ENCODE data around the gene C16orf90. TPM values are rescaled to one million over a fixed set of nuclear protein-coding genes. Genes with fewer than 3 reads are reported as not detected.

Gene C16orf90
- total RNA-seq, 2 donors from 2014 or later: not detected

DNA sequence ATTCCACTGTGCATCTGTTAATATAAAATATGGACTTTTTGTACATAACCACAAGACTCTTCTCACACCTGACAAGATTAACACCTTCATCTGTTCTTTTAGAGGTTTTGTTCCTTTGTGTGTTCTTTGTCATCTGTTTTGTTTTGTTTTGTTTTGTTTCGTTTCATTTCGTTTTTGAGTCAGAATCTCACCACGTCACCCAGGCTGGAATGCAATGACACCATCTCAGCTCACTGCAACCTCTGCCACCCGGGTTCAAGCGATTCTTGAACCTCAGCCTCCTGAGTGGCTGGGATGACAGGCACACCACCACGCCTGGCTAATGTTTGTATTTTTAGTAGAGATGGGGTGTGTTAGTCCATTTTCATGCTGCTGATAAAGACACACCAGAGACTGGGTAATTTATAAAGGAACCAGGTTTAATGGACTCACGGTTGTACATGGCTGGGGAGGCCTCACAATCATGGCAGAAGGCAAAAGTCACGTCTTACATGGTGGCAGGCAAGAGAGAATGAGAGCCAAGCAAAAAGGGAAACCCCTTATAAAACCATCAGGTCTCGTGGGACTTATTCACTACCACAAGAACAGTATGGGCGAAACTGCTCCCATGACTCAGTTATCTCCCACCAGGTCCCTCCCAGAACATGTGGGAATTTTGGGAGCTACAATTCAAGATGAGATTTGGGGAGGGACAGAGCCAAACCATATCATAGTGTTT lies 22.3 kb downstream of the C16orf90 start:
- ATAC-seq: no peak
- intact Hi-C loops (cut with DNase I, micrococcal nuclease): no loop called here
- no peak for DNase-seq

DNA sequence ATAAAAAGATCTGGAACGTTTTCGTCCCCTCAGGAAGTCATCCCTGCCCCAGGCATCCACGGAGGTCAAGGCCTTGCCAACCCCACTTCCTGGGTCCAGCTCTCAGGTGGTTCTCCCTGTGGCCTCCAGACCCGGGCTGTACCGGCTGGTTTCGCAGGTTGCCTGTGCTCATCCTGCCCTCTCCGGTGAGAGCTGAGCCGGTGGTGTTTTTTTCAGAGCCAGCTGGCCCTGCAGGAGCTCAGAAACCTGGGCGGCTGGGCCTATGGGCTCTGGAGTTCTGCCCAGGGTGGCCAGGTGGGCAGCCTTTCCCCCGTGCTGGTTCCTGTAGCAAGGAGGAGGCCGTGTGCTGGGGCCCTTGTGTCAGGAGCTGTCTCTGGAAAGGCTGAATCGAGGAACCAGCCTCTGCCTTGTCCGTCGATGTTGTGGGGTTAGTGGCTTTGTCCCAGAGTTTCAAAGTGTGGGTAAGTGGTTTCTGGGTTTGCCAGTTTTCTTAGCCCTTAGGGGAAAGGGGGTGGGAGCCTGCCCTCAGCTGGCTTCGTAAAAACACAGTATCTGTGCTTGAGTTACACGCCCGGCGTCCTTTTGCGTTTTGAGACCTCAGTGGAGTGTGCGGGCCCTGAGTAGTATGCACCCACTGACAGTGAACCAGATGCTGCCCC lies 23.6 kb downstream of the C16orf90 start:
- DNase-seq (no peak), ATAC-seq (no peak)
- intact Hi-C loops (cut with DNase I, micrococcal nuclease): no loop called here

GRCh38 chr16:3470723-3471122 lies 24.6 kb downstream of the C16orf90 start:
- intact Hi-C loops (cut with DNase I, micrococcal nuclease): no loop called here
- no peak for ATAC-seq

DNA sequence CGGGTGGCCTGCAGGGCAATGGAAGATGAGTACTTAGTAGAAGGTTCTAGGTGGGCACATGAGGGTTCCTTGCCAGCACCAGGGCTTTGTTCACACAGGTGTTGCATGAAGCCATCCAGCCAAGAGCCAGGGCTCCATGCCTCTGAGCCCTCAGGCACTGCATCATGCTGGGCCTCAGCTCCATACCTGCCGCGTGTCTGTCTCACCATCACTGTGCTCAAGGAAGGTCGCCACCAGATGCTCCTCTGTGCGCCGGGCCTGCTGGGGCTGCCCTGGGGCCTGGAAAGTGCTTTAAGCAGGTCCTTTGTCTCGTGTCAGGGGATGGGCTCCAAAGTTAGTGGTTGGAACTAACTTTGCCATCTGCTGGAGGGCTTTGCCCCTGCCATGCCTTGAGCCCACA lies 25.6 kb downstream of the C16orf90 start:
- no peak for DNase-seq
- ATAC-seq: no peak
- intact Hi-C loops (cut with DNase I, micrococcal nuclease): no loop called here

More at GRCh38 chr16:3470723-3471122, 24.6 kb downstream of the C16orf90 start:
- DNase-seq: no peak

GRCh38 chr16:3468501-3468900 lies 26.8 kb downstream of the C16orf90 start:
- intact Hi-C loops (cut with DNase I, micrococcal nuclease): no loop called here
- no peak for DNase-seq
- ATAC-seq: no peak

DNA sequence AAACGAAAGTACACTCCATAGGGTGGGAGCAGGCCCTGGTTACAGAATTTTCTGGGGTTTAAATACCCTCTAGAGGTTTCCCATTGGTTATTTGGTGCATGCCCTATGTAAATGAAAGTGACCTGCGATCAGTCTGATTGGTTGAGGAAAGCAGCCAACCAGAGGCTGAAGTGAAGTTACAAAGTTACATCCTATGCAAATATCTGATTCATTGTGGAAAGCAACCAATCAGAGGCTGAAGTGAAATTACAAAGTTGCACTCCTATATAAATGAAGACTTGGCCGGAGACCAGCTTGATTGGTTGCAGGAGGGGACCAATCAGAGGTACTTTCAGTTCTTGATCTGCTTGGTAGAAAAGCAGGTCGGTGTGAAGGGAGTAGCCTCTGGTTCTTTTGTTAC lies 27.4 kb downstream of the C16orf90 start:
- intact Hi-C loops (cut with DNase I, micrococcal nuclease): no loop called here
- ATAC-seq (peak; percentile 36), DNase-seq (no peak)

- intact Hi-C loops (cut with DNase I, micrococcal nuclease): no loop called here
- ATAC-seq: no peak
- no peak for DNase-seq
Observed at GRCh38 chr16:3467182-3467581, 28.1 kb downstream of the C16orf90 start.

DNA sequence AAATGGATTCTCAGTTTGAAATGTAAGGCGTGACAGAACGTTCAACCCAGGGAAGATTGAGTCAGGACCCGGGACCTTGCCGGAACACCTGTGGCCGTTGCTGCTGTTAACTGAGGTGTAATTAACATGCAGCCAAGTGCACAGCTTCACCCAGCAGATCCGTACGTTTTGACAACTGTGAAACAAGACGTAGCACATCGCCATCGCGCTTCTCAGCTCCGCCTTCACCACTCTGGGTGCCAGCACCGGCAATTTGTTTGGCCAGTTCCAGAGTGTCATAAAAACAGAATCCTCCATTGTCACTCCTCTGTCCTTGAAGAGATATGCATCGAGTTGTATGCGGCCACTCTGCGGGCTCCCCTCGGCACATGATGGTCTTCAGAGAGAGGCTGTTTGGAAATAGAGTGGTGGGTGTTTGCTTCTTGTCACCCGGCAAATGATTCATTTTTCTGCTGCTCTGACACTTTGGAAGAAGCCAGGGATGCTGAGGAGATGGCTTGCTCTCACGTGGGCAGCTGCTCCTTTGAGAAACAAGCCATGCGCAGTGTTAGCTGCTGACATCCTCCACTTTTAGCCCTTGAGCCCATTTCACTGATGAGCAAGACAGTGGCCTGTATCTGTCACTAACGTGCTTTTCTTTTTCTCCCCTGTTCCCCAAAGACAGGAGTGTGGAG lies 29.2 kb downstream of the C16orf90 start:
- no peak for DNase-seq
- peak; percentile 24 for ATAC-seq
- intact Hi-C loops (cut with DNase I, micrococcal nuclease): no loop called here

GRCh38 chr16:3465301-3465700 lies 30.0 kb downstream of the C16orf90 start:
- intact Hi-C loops (cut with DNase I, micrococcal nuclease): no loop called here
- no peak for DNase-seq
- ATAC-seq: no peak

DNA sequence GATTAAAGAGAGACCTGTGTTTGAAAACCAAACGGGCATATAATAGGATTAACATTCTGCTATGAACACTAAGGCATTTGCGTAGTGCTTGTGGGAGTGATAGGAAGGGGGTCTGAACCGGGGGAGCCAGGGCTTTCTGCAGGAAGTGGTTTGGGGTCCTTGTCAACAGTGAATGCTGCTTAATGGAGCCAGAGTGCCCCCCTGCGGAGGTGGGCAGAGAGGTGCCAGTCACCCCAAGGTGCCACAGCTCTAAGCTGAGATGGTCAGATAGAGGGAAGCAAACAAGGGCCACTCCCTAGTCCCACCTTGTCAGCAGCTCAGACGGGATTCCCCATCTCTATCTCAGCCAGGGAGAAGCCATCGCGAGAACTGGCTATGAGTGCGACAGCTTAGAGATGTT lies 34.1 kb downstream of the C16orf90 start:
- intact Hi-C loops (cut with DNase I, micrococcal nuclease): no loop called here
- ATAC-seq (no peak), DNase-seq (no peak)

- no peak for ATAC-seq
- intact Hi-C loops (cut with DNase I, micrococcal nuclease): no loop called here
Observed at GRCh38 chr16:3460585-3460984, 34.7 kb downstream of the C16orf90 start.

DNA sequence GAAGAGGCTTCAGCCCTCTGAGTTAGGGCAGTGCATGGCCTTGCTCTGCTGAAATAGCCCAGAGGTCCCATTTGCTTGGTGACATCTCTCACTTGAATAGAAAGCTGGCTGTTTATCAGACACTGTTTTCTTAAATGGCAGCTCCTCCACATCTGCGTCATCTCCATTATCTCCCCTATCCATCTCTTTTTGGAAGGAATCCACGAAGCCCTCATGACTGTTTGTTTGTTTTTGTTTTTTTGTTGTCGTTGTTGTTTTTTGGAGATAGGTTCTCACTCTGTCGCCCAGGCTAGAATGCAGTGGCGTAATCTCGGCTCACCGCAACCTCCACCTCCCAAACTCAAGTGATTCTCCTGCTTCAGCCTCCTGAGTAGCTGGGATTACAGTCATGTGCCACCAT lies 35.2 kb downstream of the C16orf90 start:
- intact Hi-C loops (cut with DNase I, micrococcal nuclease): no loop called here
- no peak for DNase-seq
- ATAC-seq: no peak

More at GRCh38 chr16:3460585-3460984, 34.7 kb downstream of the C16orf90 start:
- no peak for DNase-seq

DNA sequence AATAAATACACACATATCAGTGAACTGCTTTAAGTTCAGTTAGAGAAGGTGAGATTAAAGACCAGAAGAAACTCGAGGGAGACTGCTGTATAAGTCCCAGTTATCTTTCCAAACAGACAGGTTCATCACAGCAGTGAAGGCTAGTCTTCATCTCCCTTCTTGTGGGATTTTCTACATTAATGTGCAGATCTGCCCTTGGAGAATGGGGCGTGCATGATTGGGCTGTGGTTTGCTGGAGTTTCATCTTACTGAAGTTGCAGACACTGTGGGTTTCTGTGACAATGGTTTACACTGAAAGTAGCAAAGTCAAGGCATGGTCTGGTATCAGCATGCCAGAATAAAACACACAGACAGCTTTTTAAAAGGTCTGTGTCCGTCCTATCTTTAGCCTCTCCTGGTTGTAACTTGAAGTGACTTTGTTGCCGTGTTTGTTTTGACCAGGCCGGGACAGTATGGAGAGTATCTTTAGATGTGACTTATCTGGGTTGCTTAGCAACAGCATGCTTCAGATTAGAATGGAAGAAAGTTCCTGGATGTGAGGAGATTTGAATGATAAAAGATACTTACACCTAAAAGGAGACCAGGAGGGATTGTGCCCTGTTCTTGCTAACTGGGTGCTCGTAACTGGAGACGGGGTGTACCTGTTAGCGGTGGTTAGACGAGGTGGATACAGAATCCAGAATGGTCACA lies 35.7 kb downstream of the C16orf90 start:
- DNase-seq: no peak
- no peak for ATAC-seq
- intact Hi-C loops (cut with DNase I, micrococcal nuclease): no loop called here

GRCh38 chr16:3458852-3459361 lies 36.4 kb downstream of the C16orf90 start:
- DNase-seq (peak; percentile 29 to 49), ATAC-seq (peak; percentile 71)
- intact Hi-C loops (cut with DNase I, micrococcal nuclease): no loop called here

- ATAC-seq (no peak), DNase-seq (peak in 1 of 2 donors; percentile 38)
- intact Hi-C loops (cut with DNase I, micrococcal nuclease): no loop called here
Observed at GRCh38 chr16:3458278-3458851, 36.9 kb downstream of the C16orf90 start.

DNA sequence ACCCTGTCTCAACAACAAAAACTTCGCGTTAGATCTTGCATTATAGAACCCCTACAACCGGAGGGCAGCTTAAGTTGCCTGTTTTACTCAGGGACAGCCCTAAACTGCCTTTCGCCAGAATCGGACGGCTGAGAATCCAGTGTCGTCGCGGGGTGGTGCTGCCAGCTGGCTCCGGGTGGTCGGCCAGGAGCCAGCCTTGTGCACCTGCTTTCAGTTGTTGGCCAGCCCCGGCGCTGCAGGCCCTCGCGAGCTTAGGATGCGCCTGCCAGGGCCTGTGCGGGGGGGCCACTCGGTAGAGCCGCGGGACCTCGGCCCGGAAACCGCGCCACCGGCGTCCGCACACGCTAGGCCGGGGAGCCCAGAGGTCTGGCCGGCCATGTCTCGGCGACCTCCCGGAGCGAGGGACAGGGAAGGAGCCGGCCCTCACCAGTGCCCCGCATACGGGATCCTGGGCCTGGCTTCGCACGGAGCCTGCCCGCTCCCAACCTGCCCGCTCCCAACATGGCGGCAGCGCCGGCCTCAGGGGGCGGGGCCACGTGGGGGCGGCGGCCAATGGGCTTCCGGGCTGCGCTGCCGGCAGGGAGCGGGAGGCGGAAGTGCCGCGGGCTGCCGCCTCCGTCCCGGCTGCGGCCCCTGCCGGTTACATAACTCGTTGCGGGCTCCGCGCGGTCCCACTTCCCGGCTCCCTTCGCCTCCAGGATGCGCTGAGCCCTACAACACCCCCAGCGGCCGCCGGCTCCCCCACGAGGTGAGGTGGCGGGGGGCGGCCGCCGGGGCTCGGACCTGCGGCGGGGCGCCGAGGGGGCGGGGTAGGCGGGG lies 37.6 kb downstream of the C16orf90 start:
- peak; percentile 84 for ATAC-seq
- intact Hi-C loops (cut with DNase I, micrococcal nuclease): no loop called here
- DNase-seq: peak; percentile 87 to 91

DNA sequence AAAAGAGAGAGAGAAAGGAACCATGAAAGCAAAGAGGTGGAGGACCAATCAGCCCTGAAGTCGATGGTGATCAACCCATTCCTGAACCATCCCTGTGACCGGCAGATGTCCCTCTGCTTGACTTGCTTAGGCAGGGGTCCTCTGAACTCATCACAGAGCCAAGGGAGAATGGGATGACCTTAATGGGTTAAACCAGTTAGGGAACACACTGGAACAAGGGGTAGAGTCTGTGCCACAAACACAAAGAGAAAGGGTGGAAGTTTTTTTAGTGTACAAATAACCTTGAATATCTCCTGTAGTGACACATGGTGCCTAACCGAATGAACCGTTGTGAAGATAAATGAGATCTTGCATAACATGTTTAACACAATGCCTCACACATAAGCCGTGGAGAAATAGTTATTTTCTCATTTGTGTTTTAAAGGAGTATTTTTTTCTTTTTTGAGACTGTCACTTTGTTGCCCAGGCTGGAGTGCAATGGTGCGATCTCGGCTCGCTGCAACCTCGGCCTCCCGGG lies 40.6 kb downstream of the C16orf90 start:
- intact Hi-C loops (cut with DNase I, micrococcal nuclease): no loop called here
- ATAC-seq: no peak

GRCh38 chr16:3454093-3454492 lies 41.2 kb downstream of the C16orf90 start:
- DNase-seq (no peak), ATAC-seq (no peak)
- intact Hi-C loops (cut with DNase I, micrococcal nuclease): no loop called here

More for the DNA sequence above, 40.6 kb downstream of the C16orf90 start:
- no peak for DNase-seq
